ENCODE data around the gene MTA1.

DNA sequence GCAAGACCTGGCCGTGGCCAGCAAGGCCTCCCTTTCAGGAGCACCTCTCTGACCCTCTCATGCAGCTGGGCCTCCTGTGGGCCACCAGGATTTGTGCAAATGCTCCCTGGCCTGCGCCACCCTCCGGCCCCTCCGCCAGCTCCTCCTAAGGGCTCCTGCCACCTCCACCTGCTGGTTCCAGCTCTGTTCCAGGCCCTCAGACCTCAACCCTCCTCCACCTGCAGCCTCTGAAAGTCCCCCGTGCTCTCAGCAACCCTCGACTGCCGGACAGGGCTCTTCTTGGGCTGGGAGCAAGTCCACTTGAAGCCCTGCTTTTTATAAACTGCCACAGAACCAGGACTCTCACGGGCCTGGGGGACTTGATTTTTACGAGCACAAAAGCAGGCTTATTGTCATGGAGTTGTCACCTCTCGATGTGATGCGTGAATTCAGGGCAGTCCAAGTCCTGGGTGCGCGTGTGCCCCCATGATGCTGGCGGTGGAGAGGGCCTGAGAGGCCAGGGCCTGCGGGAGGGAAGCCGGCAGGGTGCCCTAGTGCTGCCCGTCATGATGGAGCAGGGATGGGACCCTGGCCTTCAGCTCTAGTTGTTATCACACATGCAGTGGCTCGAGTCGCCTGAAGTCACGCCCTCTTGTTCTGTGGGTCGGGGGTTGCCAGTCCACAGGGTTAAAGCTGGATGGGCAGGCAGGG is 80.6 kb downstream of the MTA1 start:
- TF ChIP-seq EZH2 (IDR thresholded peaks at IDR 0.05; ENCODE audit: borderline replicate concordance, low read length) (no peak), CTCF (conservative IDR thresholded peaks at IDR 0.05 in 1 of 2, IDR thresholded peaks at IDR 0.05 in 1 of 2; ENCODE audit: extremely low read depth in 1 of 2, insufficient read depth in 1 of 2, low read depth in 1 of 2, low read length in 2 of 2) (no peak)
